Stimulated activated CD4-positive, alpha-beta T cell treated with anti-CD3 and anti-CD28 coated beads, Interleukin-2, amount 100 ng/mL, for 4 hours (primary cell): Measurements from ENCODE around the gene IQGAP2.
A peak's percentile ranks its signal among the peaks of the same experiment; 100 is the strongest.
"Not testable (repeated sequence)": the region's sequence is repeated elsewhere in the genome, so short reads cannot be mapped to it uniquely, and the experiment has no call there.

Experiments used
- DNase-seq: peaks from one replicate; pipeline ENCODE4 v3.0.0-alpha.2; 2020; ENCODE audit warnings: low read depth

Gene IQGAP2

GRCh38 chr5:76542887-76543690, 140.0 kb downstream of the IQGAP2 start:
- peak; percentile 39 for DNase-seq

- DNase-seq = peak; percentile 55
Measured at GRCh38 chr5:76544268-76544926, 141.3 kb downstream of the IQGAP2 start.

GRCh38 chr5:76545184-76545583, 142.1 kb downstream of the IQGAP2 start:
- no peak for DNase-seq

DNA sequence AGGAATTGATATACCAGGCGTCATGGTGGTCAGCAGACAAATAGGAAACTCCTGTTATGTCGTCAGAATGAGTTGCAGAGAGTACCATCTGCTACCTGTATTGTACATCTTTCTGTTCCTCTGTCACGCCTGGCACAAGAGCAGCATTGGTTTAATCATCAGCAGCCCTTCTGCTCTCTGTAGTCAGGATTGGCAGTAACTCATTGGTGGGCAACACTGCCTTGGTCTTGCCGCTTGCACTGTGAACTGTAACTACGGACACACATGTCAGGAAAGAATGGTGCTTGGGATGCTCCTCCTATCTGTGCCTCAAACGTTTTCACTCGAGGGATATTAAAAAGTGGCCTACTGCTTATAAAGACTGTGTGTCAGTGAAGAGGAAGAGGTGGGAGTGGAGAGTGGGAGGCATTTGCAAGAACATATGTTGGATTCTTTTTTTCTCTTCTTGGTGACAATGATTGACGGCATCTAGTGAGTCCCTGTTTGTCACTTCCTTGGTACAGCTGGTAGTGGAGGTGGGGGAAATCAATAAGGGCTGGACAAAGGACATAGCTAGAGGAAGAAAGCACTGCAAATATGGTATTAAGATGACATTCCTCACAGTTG, 143.5 kb downstream of the IQGAP2 start:
- DNase-seq = peak; percentile 51

- DNase-seq = peak; percentile 32
Measured at GRCh38 chr5:76547242-76547890, 144.3 kb downstream of the IQGAP2 start.

DNA sequence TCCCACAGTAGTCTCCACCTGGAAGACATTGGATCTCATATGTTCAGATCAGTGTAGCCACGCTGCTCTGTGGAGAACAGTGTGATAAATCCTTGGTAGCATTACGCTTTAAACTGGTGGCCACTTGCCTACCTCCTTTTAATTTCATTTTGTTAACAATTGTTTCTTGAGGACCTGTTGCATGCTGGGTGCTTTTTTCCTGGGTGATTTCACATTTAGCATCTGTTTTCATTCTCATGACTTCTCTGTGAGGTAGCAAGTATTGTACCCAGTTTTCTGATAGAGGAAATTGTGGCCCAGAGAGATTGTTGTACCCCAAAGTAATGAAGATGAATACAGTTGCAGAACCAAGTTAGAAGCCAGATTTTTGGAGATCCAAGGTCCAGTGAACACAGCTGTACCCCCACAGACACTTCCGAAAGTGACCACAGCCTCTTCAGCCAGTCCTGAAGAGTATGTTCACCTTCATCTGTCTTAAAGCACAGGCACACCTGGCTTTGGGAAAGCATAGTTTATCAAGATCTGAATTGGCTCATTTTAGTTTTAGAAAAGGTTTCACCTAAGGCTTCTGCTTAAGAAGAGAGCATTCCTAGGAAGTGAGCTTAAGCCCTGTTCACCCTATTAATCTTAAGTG, 144.9 kb downstream of the IQGAP2 start:
- DNase-seq = no peak

- DNase-seq = no peak
Measured at GRCh38 chr5:76548525-76549229, 145.6 kb downstream of the IQGAP2 start.

DNA sequence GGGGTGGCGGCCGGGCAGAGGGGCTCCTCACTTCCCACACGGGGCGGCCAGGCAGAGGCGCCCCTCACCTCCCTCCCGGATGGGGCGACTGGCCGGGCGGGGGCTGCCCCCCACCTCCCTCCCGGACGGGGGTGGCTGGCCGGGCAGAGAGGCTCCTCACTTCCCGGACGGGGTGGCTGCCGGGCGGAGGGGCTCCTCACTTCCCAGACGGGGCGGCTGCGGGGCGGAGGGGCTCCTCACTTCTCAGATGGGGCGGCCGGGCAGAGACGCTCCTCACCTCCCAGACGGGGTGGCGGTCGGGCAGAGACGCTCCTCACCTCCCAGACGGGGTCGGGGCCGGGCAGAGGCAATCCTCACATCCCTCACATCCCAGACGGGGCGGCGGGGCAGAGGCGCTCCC, 147.8 kb downstream of the IQGAP2 start:
- DNase-seq = not testable (repeated sequence)

DNA sequence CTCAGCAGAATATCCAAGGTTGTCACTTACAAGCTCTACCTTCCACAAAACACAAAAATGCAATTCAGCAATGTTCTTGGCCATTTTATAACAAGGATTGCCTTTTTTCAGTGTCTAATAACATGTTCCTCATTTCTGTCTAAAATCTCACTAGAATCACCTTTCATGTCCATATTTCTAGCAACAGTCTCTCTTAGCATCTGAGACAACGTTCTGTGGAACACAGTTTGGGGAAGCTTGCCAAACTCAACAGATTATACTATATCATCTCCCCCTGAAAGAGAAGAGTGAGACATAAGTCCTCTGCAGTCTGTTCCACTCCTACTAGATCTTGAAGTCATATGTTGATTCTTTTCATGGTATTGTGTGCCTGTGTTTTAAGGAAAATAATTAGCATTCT, 149.5 kb downstream of the IQGAP2 start:
- no peak for DNase-seq

- DNase-seq = no peak
Measured at GRCh38 chr5:76553251-76553650, 150.2 kb downstream of the IQGAP2 start.

GRCh38 chr5:76555114-76555513, 152.0 kb downstream of the IQGAP2 start:
- DNase-seq = no peak

DNA sequence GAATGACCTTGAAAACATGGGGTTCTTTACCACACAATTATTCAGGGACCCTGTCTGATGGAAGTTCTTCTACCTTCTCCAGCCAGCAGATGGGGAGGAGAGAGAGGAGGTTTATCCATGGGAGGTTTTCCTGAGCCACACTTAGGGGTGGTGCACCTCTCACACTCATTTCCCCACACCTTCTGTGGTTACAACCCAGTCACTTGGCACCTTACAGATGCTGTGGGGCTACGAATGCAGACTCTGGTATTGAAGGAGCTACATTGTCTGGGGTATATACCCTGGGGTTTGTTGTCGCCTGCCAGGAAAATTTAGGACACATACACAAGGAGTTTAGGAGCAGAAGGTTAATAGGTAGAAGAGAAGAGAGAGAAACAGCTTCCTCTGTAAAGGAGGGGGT, 152.6 kb downstream of the IQGAP2 start:
- DNase-seq = no peak

DNA sequence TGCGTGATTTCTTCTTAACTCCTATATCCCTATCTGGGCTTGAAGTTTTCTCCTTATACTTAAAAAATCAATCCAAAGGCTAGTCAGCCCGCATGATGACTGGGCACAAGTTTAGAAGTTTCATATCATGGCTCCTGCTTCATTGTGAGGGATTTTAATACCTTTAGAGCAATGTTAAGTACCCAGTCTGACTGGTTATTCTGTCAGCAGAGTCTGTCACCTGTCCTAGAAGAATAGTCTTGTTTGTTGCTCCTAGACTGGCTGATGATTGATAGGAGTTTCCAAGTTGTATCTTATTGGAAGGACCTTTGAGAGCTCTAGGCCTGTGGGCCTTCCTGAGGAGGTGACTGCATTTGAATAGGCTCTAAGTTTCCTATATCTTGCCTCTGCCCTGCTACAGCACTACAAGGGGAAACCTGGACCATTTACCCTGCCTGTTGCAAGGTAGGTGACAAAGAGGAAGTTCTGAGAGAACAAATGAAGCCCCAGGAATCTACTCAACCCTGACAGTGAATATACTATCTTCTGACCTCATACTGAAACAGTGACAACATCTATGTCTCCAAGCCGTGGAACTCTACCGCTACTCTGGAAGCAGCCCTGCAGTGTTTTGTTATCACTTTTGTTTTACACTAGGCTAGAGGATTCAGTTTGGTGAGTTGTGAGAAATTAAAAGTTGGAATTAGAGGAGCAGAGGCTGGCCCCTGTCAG, 153.6 kb downstream of the IQGAP2 start:
- no peak for DNase-seq

DNA sequence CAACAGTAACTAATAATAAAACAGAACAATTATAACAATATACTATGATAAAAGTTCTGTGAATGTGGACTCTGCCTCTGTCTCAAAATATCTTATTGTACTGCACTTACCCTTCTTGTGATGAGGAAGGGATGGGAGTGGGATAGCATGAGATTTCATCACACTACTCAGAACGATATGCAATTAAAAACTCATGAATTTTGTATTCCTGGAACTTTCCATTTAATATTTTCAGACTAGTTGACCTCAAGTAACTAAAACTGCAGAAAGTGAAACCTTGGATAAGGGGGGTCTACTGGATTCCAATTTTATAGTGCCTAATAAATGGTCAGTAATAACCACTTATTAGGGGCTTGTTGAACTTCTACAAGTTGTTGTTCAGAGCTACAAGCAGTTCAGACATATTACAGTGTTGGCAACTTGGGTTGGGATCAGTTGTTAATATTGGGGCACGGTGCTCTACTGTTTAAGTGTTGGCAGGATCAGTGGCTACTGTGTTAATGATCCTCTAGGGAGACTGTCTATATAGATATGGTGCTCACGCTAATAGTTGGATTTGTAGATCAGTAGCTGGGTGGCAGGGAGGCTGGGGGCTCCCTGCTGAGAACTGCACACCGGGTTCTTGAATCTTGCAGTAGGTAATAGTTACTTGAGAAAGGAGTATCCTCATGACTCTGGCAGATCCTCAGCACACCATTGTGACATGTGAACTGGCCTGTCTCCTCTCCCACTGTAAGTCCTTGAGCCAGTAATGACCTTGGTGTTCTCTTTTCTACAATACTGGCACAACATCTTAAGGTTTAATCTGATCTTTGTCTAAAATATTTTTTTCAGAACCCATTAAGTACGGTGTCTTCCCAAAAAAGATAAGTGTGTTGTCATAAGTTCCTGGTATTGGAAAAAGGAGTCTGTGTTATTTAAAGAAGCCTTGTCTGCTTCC, 158.1 kb downstream of the IQGAP2 start:
- no peak for DNase-seq

DNA sequence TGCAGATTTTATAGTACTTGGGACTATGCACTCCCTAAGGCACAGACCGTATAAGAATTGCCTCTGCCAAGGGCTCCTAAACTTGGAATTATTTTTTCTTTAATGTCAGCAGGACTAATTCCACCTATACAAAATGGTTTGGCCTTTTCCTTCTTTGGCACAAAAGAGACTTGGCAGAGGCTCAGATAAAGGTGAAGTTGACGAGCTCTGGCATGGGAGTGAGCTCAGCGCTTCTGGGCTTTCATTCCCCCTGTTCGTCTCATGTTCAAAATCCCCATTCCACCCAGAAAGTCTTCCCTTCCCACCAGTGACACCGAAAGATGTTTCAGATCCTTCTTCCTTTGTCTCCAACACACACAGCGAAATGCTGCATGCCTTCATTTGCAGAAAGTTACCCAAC, 158.9 kb downstream of the IQGAP2 start:
- no peak for DNase-seq

DNA sequence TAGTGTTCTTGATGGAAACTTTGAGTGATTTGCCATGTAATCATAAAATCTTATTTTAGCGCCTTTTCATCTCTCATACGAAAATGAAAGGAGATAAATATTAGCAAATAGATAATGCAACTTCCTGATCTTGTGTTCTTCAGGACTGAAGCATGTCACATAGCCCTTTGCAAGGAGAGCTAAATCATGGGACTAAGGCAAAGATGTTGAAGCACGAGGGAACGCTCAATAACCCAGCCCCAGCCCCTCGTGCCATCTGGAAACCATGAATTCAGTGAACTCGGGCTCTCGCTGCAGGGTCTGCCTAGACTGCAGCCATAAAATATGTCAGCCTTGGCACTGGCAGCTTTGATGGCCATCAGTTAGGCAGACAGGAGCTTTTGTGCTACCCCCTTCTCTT, 161.9 kb downstream of the IQGAP2 start:
- DNase-seq = no peak

GRCh38 chr5:76570153-76570552, 167.1 kb downstream of the IQGAP2 start:
- no peak for DNase-seq

GRCh38 chr5:76571559-76571958, 168.5 kb downstream of the IQGAP2 start:
- no peak for DNase-seq

DNA sequence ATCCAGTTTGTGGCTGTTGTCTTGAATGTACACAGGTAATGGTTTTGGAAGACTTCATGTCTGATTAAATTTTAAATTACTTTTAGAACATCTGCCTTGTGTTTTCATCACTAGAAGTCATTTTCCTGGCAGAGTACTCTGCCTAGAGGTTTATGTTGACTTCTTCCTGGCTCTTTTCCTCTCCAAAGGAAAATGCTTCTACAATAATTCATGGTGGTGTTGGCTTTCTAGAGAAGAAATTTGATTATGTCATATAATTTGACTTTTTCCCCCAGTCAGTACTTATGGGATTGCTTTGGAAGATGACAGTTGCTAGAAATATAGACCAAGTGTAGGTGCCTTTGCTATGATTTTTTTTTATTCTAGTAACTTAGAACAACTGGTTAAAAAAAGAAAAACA, 173.4 kb downstream of the IQGAP2 start:
- no peak for DNase-seq

DNA sequence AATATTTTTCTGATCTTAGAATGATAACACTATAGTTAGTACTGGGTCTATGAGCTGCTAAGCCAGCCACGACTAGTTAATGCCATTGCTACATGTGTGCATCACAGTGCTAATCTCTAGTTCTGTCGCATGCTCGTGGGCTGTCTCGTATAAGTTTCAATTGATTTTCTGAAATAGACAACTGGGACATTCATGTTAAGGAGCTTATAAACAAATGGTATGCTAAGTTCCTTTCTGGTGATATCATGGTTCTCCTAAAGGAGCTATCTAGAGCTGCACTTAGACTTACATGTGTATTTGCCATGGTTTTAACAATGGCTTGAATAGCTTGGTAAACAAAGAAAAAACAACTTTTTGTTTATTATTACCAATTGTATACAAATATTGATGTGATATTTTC, 173.9 kb downstream of the IQGAP2 start:
- no peak for DNase-seq
